Measurements from ENCODE around the gene ACSBG1. TPM values are rescaled to one million over a fixed set of nuclear protein-coding genes. Genes with fewer than 3 reads are reported as not detected.

ACSBG1 gene
- total RNA-seq, 4 donors from 2014 or later: 0.67 to 6.4 (median 1.9) TPM

DNA sequence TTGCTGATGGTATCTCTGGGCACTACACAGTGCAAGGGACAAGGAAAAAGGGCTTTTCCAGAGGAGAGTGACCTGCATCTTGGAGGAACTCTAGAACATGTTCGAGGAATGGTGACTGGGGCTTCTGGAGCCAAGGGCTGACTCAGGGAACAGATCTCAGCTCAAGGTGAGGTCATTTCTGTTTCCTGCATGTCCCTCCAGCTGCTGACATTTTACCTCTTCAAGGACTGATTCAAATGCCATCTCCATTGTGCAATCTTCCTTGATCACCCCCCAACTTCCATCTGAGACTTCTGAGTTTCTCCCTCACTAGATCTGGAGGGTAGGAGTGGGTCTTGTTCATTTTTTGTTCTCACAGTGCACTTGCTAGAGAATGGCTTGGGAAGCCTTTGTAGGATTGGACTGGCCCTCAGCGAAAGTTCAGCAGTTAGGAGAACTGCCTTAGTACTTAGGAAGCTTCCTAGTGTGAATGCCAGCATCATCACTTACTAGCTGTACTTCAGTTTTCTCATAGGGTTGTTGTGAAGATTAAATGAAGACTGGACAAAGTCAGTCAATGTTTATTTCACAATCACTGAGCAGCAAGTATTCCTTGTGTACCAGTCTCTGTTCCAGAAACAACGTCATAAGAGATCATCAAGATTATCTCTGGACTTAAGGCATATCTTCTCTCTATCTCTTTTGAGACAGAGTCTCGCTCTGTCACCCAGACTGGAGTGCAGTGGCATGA lies 87.8 kb downstream of the ACSBG1 start:
- no peaks in the 10 kb centered on the region for H3K9me3 ChIP-seq
- WGBS, 2 donors (ENCODE audit: low coverage in 1 of 2): 87 to 91% methylated on average over 3 of the region's 4 CpGs
- no peaks in the 10 kb centered on the region for H3K27me3 ChIP-seq
- H3K4me1 ChIP-seq: peaks cover 0 to 26% (median 4%) of the 10 kb centered on the region in 3 donors
- H3K4me3 ChIP-seq: no peak overlapping the region
- TF ChIP-seq POLR2A (IDR thresholded peaks at IDR 0.05) (no peak), CTCF (IDR thresholded peaks at IDR 0.05) (no peak), EP300 (IDR thresholded peaks at IDR 0.05) (no peak), POLR2AphosphoS5 (IDR thresholded peaks at IDR 0.05) (no peak)
- H3K36me3 ChIP-seq: no peaks in the 10 kb centered on the region
- no peak overlapping the region for H3K27ac ChIP-seq
- ATAC-seq: no peak

DNA sequence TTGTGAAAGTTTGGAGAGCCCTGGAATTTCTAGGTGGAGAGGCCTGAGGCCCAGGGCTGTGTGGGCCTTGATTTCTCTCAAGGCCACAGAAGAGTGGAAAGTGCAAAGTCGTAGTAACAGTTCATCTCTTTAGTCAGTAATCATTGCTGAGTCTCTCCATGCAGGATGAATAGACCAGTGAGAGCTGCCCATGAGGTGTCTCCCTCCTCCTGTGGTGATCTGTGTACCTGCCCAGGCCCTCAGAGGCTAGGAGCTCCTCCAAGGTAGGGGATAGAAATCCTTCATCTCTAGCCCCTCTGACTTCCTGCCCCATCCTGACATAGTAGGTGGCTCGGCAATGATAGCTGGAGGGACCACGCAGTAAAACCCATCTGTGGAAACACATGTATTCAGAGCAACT lies 92.0 kb downstream of the ACSBG1 start:
- Histone ChIP-seq H3K9me3 (no peaks in the 10 kb centered on the region), H3K36me3 (no peaks in the 10 kb centered on the region), H3K27me3 (no peaks in the 10 kb centered on the region), H3K4me1 (no peaks in the 10 kb centered on the region), H3K4me3 (no peak overlapping the region), H3K27ac (no peak overlapping the region)
- ATAC-seq: no peak
- TF ChIP-seq POLR2A (IDR thresholded peaks at IDR 0.05) (no peak), CTCF (IDR thresholded peaks at IDR 0.05) (no peak), POLR2AphosphoS5 (IDR thresholded peaks at IDR 0.05) (no peak), EP300 (IDR thresholded peaks at IDR 0.05) (no peak)
- 100% methylated on average over 1 of the region's 3 CpGs; no CpG with 5 or more reads in 1 of the 2 donors for WGBS, 2 donors (ENCODE audit: low coverage in 1 of 2)

GRCh38 chr15:78140292-78140691 lies 94.1 kb downstream of the ACSBG1 start:
- H3K36me3 ChIP-seq: no peaks in the 10 kb centered on the region
- no peaks in the 10 kb centered on the region for H3K4me1 ChIP-seq
- TF ChIP-seq POLR2AphosphoS5 (IDR thresholded peaks at IDR 0.05) (no peak), EP300 (IDR thresholded peaks at IDR 0.05) (no peak), POLR2A (IDR thresholded peaks at IDR 0.05) (no peak), CTCF (IDR thresholded peaks at IDR 0.05) (no peak)
- H3K9me3 ChIP-seq: no peaks in the 10 kb centered on the region
- H3K27ac ChIP-seq: no peak overlapping the region
- H3K27me3 ChIP-seq: no peaks in the 10 kb centered on the region
- ATAC-seq: no peak
- H3K4me3 ChIP-seq: no peak overlapping the region

- Histone ChIP-seq H3K4me3 (no peak overlapping the region), H3K27me3 (no peaks in the 10 kb centered on the region), H3K4me1 (no peaks in the 10 kb centered on the region), H3K27ac (no peak overlapping the region), H3K9me3 (no peaks in the 10 kb centered on the region), H3K36me3 (no peaks in the 10 kb centered on the region)
- no peak for TF ChIP-seq CTCF (IDR thresholded peaks at IDR 0.05)
- no peak for TF ChIP-seq POLR2AphosphoS5 (IDR thresholded peaks at IDR 0.05)
- no peak for TF ChIP-seq EP300 (IDR thresholded peaks at IDR 0.05)
- no peak for TF ChIP-seq POLR2A (IDR thresholded peaks at IDR 0.05)
- 89 to 92% methylated on average over 4 to 5 of the region's 5 CpGs for WGBS, 2 donors (ENCODE audit: low coverage in 1 of 2)
- no peak for ATAC-seq
These were observed 94.8 kb downstream of the ACSBG1 start for GRCh38 chr15:78139578-78139977.

- Histone ChIP-seq H3K9me3 (no peaks in the 10 kb centered on the region), H3K27ac (no peak overlapping the region)
- WGBS, 2 donors (ENCODE audit: low coverage in 1 of 2): 100% methylated on average over 1 of the region's 2 CpGs
These were observed 100.6 kb downstream of the ACSBG1 start for GRCh38 chr15:78133801-78134200.

More at GRCh38 chr15:78133801-78134200, 100.6 kb downstream of the ACSBG1 start:
- H3K4me3 ChIP-seq: no peak overlapping the region
- ATAC-seq: no peak
- no peak for TF ChIP-seq POLR2AphosphoS5 (IDR thresholded peaks at IDR 0.05)
- no peak for TF ChIP-seq POLR2A (IDR thresholded peaks at IDR 0.05)
- TF ChIP-seq CTCF (IDR thresholded peaks at IDR 0.05): no peak
- TF ChIP-seq EP300 (IDR thresholded peaks at IDR 0.05): no peak
- no peaks in the 10 kb centered on the region for H3K27me3 ChIP-seq
- no peaks in the 10 kb centered on the region for H3K36me3 ChIP-seq
- H3K4me1 ChIP-seq: peaks cover 0 to 21% (median 0%) of the 10 kb centered on the region in 3 donors

Data from gastroesophageal sphincter (tissue), 4 donors.